ENCODE results near the gene CCT5. TPM values are rescaled to one million over a fixed set of nuclear protein-coding genes. Genes with fewer than 3 reads are reported as not detected.
"Not testable (repeated sequence)": the region's sequence is repeated elsewhere in the genome, so short reads cannot be mapped to it uniquely, and the experiment has no call there.

Gene CCT5
- total RNA-seq, 1 donor from 2014 or later = 610 TPM

DNA sequence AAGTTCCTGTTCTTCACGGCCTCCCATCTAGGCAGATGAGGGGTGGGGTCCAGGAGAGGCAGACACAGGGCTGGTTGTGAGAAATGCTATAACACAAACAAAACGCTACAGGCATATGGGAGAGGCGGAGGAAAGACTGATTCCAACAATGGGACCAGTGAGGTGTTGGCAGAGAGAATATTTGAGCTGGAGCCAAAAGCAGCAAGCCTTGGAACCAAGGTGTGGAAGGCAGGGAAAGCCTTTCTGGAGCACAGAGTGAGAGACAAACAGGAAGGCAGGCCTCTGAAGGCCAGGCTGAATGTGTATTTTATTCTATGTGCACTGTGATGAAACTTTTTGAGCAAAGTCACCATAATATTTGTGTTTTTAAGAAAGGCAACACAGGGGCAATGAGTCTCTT lies 3.3 kb upstream of the CCT5 start:
- peak in 1 of 2 donors; percentile 57 for DNase-seq (ENCODE audit: low read depth in 2 of 2)

DNA sequence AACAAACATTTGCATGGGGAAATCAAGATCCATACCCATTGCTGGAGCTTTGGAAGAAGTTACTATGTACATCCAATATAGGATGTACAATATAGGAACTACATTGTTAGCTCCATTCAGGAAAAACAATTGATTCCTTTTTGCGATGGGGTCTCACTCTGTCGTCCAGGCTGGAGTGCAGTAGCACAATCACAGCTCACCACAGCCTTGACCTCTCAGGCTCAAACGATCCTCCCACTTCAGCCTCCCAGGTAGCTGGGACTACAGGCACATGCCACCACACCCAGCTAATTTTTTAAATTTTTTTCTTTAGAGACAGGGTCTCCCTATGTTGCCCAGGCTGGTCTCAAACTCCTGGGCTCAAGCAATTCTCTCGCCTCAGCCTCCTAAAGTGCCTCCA lies 2.9 kb upstream of the CCT5 start:
- DNase-seq (ENCODE audit: low read depth in 2 of 2) = not testable (repeated sequence)

DNA sequence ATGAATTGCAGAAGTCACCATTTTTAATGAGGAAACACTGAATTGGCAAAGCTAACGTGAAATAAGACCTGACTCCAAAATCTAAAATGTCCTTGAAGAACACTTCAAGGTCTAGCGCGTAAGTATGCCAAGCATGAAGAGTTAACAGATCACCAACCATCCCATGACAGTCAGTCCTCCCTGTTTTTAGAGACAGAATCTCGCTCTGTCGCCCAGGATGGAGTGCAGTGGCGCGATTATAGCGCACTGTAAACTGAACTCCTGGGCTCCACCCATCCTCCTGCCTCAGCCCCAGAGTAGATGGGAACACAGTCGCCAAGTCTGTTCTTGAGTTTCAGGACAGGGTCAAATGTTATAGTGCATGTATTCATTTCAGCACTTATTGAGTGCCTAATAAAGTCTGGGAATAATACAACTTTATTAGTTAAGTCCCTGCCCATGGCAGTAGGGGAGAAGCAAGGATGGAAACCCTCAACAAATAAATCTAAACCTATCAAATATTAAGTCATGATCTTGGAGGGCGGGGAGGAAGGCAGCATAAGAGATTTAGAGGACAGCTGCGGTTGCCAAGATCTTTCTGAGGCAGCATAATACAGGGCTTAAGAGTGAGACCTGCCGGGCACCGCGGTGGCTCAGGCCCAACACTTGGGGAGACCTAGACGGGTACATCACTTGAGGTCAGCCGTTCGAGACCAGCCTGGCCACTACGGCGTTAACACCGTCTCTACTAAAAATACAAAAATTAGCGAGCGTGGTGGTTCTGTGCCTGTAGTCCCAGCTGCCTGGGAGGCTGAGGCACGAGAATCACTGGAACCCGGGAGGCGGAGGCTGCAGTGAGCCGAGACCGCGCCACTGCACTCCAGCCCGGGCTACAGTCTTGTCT lies 1.5 kb upstream of the CCT5 start:
- no peak for DNase-seq (ENCODE audit: low read depth in 2 of 2)

DNA sequence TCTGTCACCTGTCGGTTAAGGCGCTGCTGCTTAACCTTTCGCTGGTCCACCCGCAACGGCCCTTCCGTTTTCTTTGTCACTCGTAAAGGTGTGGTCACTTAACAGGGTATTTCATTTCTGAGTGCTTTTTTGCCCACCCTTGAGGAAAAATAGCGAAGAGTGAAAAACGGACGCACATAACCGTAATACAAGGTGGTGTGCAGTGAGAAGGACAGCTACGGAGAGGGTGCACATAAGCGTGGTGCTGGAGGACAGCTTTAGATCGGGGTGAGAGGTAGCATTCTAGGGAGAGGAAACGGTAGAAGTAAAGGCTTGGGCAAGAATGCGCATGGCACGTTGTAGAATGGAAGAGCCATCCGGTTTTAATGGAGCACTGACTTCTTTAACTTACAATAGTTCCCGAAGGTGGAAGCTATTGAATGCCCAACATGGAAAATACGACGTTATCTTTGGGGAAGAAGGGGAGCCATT lies 761 bp downstream of the CCT5 start:
- peak; percentile 46 to 52 for DNase-seq (ENCODE audit: low read depth in 2 of 2)

DNA sequence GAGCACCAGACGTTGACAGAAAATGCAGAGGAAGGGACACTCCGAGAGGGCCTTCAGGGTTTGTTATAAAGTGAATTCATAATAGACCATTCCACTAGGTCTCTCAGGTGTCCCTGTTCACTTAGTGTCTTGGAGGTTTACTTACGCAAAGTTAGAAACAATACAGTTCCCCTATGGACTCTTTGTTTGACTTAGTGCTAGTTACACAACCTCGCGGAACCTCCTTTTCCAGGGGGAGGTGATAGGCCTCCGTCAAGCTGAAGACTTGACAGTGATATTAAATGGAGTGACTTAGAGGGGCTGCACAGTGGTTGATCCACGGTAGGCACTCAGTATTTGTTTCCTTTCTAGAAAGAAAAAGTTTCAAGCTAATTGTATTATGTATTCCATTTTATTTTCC lies 1.3 kb downstream of the CCT5 start:
- DNase-seq (ENCODE audit: low read depth in 2 of 2) = no peak

DNA sequence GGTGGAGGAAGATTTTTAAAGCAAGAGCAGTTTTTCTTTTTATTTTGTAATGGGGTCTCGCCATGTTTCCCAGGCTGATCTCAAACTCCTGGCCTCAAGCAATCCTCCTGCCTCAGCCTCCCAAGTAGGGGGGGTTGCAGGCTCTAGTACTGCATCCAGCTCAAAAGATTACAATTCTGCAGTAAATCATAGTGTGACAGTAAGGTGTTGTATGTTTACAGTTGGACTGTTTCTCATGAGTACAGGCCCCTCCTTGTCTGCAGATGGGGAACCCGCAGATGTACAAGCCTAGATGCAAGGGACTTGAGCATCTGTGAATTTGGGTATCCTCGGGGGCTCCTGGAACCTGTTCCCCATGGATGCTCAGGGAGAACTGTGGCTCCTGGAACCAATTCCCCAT lies 3.3 kb downstream of the CCT5 start:
- DNase-seq (ENCODE audit: low read depth in 2 of 2) = no peak

DNA sequence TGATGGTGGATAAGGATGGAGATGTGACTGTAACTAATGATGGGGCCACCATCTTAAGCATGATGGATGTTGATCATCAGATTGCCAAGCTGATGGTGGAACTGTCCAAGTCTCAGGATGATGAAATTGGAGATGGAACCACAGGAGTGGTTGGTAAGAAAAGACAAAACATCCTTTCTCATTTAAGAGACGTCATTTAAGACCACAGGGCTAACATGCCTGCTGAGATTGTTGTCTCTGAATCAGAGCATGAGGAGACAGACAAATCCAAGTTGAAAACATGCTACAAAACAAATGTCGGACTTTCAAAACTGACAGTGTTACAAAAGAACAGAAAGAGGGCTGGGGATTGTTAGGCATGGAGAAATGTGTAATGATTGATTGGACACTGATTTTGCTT lies 4.6 kb downstream of the CCT5 start:
- DNase-seq (ENCODE audit: low read depth in 2 of 2) = no peak

DNA sequence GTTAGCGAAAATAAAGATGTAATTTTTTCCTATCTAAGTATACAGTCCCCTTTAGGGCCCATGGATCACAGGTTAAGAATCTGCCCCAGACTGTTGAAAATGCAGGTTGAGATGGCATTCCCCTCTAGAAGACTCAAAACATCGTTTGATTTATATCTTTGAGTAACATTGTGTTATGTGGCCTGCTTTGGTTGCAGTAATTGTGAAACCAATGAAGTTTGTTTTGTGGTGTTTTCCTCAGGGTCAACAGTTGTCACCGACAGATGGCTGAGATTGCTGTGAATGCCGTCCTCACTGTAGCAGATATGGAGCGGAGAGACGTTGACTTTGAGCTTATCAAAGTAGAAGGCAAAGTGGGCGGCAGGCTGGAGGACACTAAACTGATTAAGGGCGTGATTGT lies 7.8 kb downstream of the CCT5 start:
- DNase-seq (ENCODE audit: low read depth in 2 of 2) = no peak

DNA sequence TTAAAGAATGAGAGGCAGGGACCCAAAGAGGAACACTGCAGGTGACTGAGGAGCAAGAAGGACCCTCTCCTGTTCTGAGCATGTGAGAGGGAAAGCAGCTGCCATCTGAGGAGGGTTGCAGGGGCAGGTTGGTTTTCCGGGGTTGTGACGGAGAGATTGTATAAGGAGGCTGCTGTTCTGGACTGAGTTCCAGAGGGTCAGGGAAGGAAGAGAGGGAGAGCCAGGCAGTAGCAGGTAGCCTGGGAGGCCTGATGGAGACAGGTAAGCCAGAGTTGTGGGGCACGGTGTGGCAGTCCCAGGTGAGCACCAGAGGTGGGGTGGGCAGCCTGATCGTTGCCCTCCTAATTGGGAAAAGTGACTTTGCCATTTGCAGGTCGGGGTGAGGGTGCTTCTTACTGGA lies 9.8 kb downstream of the CCT5 start:
- DNase-seq (ENCODE audit: low read depth in 2 of 2) = no peak

DNA sequence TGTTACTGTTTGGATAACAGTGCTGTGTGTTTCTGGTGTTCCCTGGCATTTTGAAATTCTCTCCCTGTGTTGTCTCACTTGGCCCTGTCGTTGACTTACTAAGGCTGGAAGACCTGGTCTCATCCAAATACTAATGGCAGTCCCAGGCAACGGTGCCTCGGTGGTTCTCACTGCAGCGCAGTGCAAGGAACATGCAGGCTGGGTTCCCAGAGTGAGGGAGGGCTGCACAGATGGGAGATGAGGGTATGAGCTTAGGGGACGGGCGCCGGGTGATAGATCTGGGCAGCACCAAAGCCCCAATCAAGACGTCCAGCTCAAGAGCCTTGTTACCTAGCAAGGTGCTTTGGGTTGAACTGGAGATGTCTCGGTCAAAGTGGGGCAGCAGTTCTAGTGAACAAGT lies 11.0 kb downstream of the CCT5 start:
- no peak for DNase-seq (ENCODE audit: low read depth in 2 of 2)

DNA sequence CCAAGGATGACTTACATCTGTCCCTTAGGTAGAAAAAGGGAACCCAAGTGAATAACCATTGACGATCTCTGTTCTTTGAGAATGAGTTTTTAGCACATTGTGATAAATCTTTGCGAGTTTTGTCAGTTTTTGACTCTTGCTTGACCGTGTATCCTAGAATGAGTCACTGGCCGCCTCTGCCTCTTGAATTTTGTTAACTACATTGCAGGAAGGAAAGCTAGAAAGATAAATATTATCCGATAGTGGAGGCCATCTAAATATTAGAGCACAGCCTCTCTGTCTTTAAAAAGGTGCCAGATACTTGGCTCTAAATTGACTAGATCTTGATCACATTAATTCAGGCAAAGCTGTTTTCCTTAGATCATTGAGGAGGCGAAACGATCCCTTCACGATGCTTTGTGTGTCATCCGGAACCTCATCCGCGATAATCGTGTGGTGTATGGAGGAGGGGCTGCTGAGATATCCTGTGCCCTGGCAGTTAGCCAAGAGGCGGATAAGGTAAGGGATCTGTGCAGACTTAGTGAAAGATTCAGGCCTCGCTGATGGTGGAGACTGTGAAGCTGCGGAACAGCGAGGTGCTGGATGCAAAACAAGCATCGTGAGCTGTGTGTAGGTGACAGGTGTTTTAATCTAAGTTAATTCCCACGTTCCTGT lies 12.2 kb downstream of the CCT5 start:
- DNase-seq (ENCODE audit: low read depth in 2 of 2) = peak in 1 of 2 donors; percentile 14

DNA sequence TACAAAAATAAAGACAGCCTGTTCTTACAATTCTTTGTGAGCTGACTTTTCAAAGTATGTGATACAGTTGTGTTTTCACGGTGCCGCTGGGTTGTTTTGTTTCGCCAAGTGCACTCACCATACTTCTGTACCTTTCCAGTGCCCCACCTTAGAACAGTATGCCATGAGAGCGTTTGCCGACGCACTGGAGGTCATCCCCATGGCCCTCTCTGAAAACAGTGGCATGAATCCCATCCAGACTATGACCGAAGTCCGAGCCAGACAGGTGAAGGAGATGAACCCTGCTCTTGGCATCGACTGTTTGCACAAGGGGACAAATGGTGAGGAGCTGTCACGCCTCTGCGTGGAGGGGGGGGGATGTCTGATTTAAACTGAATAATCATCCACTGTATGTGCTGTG lies 12.9 kb downstream of the CCT5 start:
- no peak for DNase-seq (ENCODE audit: low read depth in 2 of 2)

DNA sequence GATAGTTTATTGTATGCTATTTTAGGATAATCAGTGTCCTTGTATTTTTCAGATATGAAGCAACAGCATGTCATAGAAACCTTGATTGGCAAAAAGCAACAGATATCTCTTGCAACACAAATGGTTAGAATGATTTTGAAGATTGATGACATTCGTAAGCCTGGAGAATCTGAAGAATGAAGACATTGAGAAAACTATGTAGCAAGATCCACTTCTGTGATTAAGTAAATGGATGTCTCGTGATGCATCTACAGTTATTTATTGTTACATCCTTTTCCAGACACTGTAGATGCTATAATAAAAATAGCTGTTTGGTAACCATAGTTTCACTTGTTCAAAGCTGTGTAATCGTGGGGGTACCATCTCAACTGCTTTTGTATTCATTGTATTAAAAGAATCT lies 14.5 kb downstream of the CCT5 start:
- no peak for DNase-seq (ENCODE audit: low read depth in 2 of 2)

DNA sequence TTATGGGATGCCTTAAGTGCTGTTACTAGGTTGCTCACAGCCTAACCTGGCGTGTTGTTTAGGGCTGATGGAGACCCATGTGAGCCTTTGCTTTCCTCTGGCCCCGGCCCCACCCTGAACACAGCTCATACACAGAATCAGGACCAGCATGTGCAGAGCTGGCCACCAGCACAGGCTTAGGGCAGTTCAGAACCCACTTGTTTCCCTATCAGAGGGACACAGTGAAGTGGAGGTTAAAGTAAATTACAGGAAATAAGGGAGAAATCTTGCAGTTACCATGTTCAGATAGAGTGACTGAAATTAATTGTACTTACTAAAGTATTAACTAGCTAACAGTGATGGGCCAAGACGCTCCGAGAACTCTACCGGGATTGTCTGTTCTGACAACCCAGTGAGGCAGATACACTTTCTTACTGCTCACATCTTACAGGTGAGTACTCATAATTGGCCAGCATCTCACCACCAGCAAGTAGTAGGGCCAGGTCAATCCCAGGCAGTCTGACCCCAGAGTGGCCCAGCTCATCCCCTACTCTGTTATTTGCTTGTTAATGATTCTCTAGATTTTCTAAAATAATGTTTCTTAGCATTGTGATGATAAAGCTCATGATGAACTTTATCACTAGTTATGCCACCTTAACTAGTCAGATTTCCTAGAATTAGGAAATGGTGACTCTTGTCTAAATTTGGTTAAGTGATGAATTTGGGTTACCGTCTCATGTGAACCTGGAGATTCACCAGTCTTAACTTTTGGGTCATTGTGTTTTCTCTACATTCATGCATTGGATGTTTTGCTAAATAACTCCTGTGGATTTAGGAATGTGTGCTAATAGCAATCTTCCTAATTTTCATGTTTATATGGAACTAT lies 15.4 kb downstream of the CCT5 start:
- DNase-seq (ENCODE audit: low read depth in 2 of 2) = no peak

DNA sequence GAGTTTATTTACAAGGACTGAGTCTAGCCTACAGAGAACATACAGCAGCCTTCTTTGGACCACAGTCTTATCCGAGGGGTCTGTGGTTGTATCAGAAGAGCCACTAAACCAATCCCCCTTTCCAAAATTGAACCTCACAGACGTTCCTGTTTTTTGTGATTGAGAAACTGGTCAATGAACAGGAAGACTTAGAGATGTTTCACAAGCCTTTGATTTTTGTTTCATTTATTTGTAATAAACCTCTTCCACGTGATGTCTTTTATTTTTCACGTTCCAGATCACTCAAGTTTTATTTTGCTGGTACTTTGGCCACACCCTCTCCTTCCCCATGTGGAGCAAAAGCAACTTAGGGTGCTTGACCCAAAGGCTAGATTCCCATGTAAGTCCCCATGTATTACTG lies 16.1 kb downstream of the CCT5 start:
- DNase-seq (ENCODE audit: low read depth in 2 of 2) = no peak

DNA sequence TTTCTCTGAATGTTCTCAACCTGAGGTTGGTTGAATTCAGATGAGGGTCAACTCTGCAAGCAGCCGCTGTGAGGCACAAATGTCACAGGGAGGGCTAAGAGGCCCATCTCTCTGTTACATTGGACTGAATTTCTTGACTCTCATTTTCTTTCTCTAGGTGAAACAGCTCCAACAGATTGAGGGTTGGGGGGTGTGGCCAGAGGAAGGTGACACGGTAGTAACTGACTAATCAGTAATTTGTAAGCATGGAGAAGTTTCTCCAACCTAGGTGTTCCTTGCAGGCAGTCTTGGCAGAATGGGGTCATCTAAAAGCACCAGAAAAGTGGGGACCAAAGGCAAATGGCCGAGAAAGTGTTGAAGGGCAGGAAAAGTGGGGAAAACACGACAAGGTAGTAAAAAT lies 16.8 kb downstream of the CCT5 start:
- no peak for DNase-seq (ENCODE audit: low read depth in 2 of 2)

DNA sequence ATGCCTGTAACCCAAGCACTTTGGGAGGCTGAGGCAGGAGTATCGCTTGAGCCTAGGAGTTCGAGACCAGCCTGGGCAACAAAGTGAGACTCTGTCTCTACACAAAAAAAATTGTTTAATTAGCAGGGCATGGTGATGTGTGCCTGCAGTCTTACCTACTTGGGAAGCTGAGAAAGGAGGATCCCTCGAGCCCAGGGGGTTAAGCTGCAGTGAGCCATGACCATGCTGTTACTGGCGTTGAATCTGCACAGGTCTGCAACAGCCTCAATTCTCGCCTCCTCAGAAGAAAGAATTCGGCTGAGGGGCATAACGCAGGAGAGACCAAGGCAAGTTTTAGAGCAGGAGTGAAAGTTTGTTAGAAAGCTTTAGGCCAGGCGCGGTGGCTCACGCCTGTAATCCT lies 18.0 kb downstream of the CCT5 start:
- DNase-seq (ENCODE audit: low read depth in 2 of 2) = no peak

DNA sequence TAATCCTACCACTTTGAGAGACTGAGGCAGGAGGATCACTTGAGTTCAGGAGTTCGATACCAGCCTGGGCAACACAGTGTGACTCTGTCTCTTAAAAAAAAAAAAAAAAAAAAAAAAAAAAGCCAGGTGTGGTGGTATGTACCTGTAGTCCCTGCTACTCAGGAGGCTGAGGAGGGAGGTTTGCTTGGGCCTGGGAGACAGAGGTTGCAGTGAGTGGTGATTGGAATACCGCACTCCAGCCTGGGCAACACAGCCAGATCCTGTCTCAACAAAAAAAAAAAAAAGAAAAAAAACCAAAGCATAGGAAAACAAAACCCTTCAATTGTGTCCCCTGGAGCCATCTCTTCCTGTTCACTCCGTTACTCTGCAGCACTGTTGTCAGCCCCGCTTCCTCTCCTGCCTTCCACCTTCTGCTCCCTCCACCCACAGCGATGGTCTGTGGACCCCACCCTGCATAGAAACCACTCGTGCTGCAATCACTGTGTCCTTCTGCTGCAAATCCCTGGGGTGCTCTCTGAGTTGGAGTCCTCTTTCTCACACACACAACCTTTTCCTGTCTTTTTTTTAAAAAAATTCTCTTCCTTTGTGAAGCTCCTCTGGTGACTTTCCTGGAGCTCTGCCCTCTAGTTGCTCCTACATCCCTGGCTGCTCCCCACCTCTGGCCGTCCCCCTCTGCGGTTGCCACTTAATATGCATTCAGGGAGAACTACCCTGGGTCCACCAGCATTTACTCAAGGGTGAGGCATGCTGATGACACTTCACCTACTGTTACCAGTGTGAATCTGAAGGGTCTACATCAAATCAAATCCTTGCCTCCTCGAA lies 22.2 kb downstream of the CCT5 start:
- peak in 1 of 2 donors; percentile 16 for DNase-seq (ENCODE audit: low read depth in 2 of 2)

DNA sequence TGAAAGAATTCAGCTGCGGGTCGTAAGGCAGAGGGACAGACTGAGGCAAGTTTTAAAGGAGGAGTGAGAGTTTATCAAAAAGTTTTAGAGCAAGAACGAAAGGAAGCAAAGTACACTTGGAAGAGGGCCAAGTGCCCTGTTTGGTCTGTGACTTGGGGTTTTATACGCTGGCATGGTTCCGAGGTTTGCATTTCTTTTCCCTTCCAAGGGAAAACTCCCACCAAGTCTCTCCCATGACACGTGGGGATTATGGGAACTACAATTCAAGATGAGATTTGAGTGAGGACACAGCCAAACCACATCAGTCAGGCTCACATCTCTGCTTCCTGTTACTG lies 22.8 kb downstream of the CCT5 start:
- DNase-seq (ENCODE audit: low read depth in 2 of 2) = not testable (repeated sequence)

DNA sequence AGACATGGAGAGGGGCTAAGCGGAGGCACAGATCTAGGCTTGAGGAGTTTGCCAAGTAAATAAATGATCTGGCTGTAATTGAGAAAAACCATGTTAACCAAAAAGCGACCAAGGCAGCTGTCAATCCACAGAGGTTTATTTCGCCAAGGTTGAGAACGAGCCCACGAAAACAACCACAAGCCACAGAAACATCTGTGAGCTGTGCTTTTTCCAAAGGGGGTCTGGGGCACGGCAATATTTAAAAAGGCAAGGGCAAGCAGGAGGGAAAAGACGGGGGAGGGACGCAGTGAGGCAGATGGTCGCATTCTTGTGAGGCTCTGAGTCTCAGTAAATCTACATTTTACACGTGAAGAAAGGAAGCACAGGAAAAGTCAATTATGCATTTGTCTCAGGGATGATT lies 25.4 kb downstream of the CCT5 start:
- no peak for DNase-seq (ENCODE audit: low read depth in 2 of 2)

DNA sequence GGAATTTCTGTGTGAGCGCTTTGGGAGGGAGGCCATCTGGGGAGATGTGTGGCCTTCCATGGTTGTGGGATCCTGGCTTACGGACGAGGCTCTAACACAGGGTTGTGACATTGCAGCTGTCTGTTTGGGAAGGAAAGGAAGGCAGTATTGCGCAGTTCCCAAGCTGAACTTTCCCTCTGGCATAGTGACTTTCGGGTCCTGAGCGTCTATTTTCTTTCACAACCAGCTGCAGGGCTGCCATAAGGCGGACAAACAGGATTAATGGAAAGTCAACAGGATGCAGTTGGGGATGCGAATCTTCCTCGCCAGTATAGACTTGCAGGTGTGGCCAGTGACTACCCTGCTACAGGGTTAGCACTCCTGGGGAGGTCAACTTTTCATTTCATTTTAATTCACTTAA lies 25.9 kb downstream of the CCT5 start:
- peak in 1 of 2 donors; percentile 56 for DNase-seq (ENCODE audit: low read depth in 2 of 2)
